GM19438 (cell line): ENCODE measurements around the gene DLG1.

Source experiments
- ATAC-seq: cut with Tn5 transposase; IDR thresholded peaks from one replicate; pipeline ENCODE4 v1.9.1; 2021; ENCODE audit warnings: low read depth; ENCODE audit not compliant: unreplicated experiment

The DLG1 gene

GRCh38 chr3:197006860-197007259 lies 291.6 kb downstream of the DLG1 start:
- ATAC-seq: no peak

GRCh38 chr3:197006446-197006845 lies 292.0 kb downstream of the DLG1 start:
- ATAC-seq: no peak

- peak; percentile 16 for ATAC-seq
These were observed 294.7 kb downstream of the DLG1 start for GRCh38 chr3:197003461-197004385.

GRCh38 chr3:197002701-197003454 lies 295.5 kb downstream of the DLG1 start:
- ATAC-seq: peak; percentile 74

GRCh38 chr3:197001972-197002700 lies 296.3 kb downstream of the DLG1 start:
- ATAC-seq: peak; percentile 17

GRCh38 chr3:197001106-197001971 lies 297.1 kb downstream of the DLG1 start:
- ATAC-seq: no peak

- no peak for ATAC-seq
These were observed 298.2 kb downstream of the DLG1 start for GRCh38 chr3:197000211-197000610.

- no peak for ATAC-seq
These were observed 299.2 kb downstream of the DLG1 start for GRCh38 chr3:196998966-196999760.

- ATAC-seq: no peak
These were observed 301.1 kb downstream of the DLG1 start for GRCh38 chr3:196997311-196997710.

GRCh38 chr3:196996454-196997265 lies 301.8 kb downstream of the DLG1 start:
- ATAC-seq: no peak

GRCh38 chr3:196995646-196996355 lies 302.6 kb downstream of the DLG1 start:
- ATAC-seq: no peak

- no peak for ATAC-seq
These were observed 303.4 kb downstream of the DLG1 start for GRCh38 chr3:196995027-196995426.

GRCh38 chr3:196994056-196994455 lies 304.4 kb downstream of the DLG1 start:
- ATAC-seq: no peak
